Fibroblast of lung (primary cell): ENCODE measurements around the gene KIAA1549. TPM values are rescaled to one million over a fixed set of nuclear protein-coding genes. Genes with fewer than 3 reads are reported as not detected.

Source experiments
- DNase-seq, 2 donors: peaks; one replicate each; pipeline versions ENCODE4 v3.0.0 to v3.0.0-alpha.2; 2010; ENCODE audit warnings: low read depth in 2 of 2
- H2AFZ ChIP-seq: 2 replicates; pipeline ENCODE4 v1.5.1; 2012; ENCODE audit warnings: low read length, control low read depth, inconsistent platforms
- H3K27ac ChIP-seq: 2 replicates; pipeline ENCODE4 v1.5.1; 2011; ENCODE audit warnings: low read length, control low read depth; ENCODE audit not compliant: insufficient read depth
- H3K27me3 ChIP-seq: 2 replicates; pipeline ENCODE4 v1.5.1; 2011; ENCODE audit warnings: mild to moderate bottlenecking, low read length; ENCODE audit not compliant: control insufficient read depth, insufficient read depth
- H3K36me3 ChIP-seq: 2 replicates; pipeline ENCODE4 v1.5.1; 2011; ENCODE audit warnings: low read length; ENCODE audit not compliant: control insufficient read depth, insufficient read depth
- H3K4me1 ChIP-seq: 2 replicates; pipeline ENCODE4 v1.5.1; 2011; ENCODE audit warnings: low read length; ENCODE audit not compliant: control insufficient read depth, insufficient read depth; ENCODE audit errors: extremely low read depth
- H3K4me2 ChIP-seq: 2 replicates; pipeline ENCODE4 v1.5.1; 2011; ENCODE audit warnings: low read length, control low read depth; ENCODE audit not compliant: insufficient read depth; ENCODE audit errors: extremely low read depth
- H3K4me3 ChIP-seq, 4 experiments: fragments of 200-600 bp in 1 of 4; sonication (generic) in 1 of 4; replicated peaks in 1 of 4; 2 replicates each; pipeline ENCODE4 v1.5.1; 2011 to 2016; ENCODE audit warnings: low read length in 4 of 4, low read depth in 3 of 4, mild to moderate bottlenecking in 3 of 4, control low read depth in 2 of 4, inconsistent platforms in 1 of 4, mixed read lengths in 1 of 4; ENCODE audit not compliant: insufficient read depth in 1 of 4; ENCODE audit errors: control extremely low read depth in 1 of 4
- H3K79me2 ChIP-seq: 2 replicates; pipeline ENCODE4 v1.5.1; 2012; ENCODE audit warnings: mild to moderate bottlenecking, low read length, inconsistent platforms; ENCODE audit not compliant: control insufficient read depth, insufficient read depth
- H3K9ac ChIP-seq: 2 replicates; pipeline ENCODE4 v1.5.1; 2011; ENCODE audit warnings: mild to moderate bottlenecking, low read length, control low read depth; ENCODE audit not compliant: insufficient read depth
- H3K9me3 ChIP-seq: 2 replicates; pipeline ENCODE4 v1.5.1; 2012; ENCODE audit warnings: low read depth, low read length; ENCODE audit not compliant: control insufficient read depth, insufficient read depth
- H4K20me1 ChIP-seq: 2 replicates; pipeline ENCODE4 v1.5.1; 2011; ENCODE audit warnings: low read length; ENCODE audit not compliant: control insufficient read depth, insufficient read depth; ENCODE audit errors: extremely low read depth
- CTCF ChIP-seq, 2 donors: IDR thresholded peaks in 1 of 2; conservative IDR thresholded peaks in 1 of 2; 1 replicate in 1 of 2; 2 replicates in 1 of 2; pipeline ENCODE4 v1.5.1; 2011 to 2012; ENCODE audit warnings: low read length in 2 of 2, control low read depth in 1 of 2, inconsistent platforms in 1 of 2, low read depth in 1 of 2, mild to moderate bottlenecking in 1 of 2
- EZH2 ChIP-seq: IDR thresholded peaks from 2 replicates; pipeline ENCODE4 v1.5.1; 2012; ENCODE audit warnings: low read length, control low read depth, mild to moderate bottlenecking; ENCODE audit errors: missing control alignments
- polyA plus RNA-seq, 2 donors: library from polyadenylated mRNA; depleted of rRNA in 1 of 2; stranded (reverse) in 1 of 2; unstranded in 1 of 2; fragments of >200 nt; gene quantifications; 2 replicates each; pipeline ENCODE4 v1.2.1, GENCODE V29; 2011 to 2012; ENCODE audit warnings: missing spikeins in 1 of 2
- total RNA-seq: library from RNA; depleted of rRNA; stranded (reverse); fragments of >200 nt; gene quantifications from 2 replicates; pipeline ENCODE4 v1.2.1, GENCODE V29; 2014

KIAA1549 gene
- total and polyA plus RNA-seq, 2 donors (not counting 1 experiment from before 2014, with no cell fraction given): 0.48 to 0.66 TPM

- DNase-seq: no peak
- no peaks in the 10 kb centered on the region for H4K20me1 ChIP-seq
- H3K79me2 ChIP-seq: no peaks in the 10 kb centered on the region
- no peak overlapping the region for H3K4me3 ChIP-seq
- H3K27ac ChIP-seq: no peak overlapping the region
- H3K9ac ChIP-seq: no peak overlapping the region
- H3K4me2 ChIP-seq: no peak overlapping the region
- no peaks in the 10 kb centered on the region for H3K4me1 ChIP-seq
- H3K27me3 ChIP-seq: no peaks in the 10 kb centered on the region
- no peak overlapping the region for H2AFZ ChIP-seq
- TF ChIP-seq CTCF (conservative IDR thresholded peaks at IDR 0.05 in 1 of 2, IDR thresholded peaks at IDR 0.05 in 1 of 2; ENCODE audit: low read depth in 1 of 2, low read length in 2 of 2): no peak
- TF ChIP-seq EZH2: no peak
- H3K36me3 ChIP-seq: no peaks in the 10 kb centered on the region
- H3K9me3 ChIP-seq: no peaks in the 10 kb centered on the region
Observed at GRCh38 chr7:138804618-138805017, 176.6 kb downstream of the KIAA1549 start.

GRCh38 chr7:138802706-138803105, 178.5 kb downstream of the KIAA1549 start:
- DNase-seq: no peak
- no peak overlapping the region for H3K4me3 ChIP-seq
- no peaks in the 10 kb centered on the region for H3K27me3 ChIP-seq
- H3K9ac ChIP-seq: no peak overlapping the region
- H3K4me1 ChIP-seq: no peaks in the 10 kb centered on the region
- TF ChIP-seq EZH2 (no peak), CTCF (conservative IDR thresholded peaks at IDR 0.05 in 1 of 2, IDR thresholded peaks at IDR 0.05 in 1 of 2; ENCODE audit: low read depth in 1 of 2, low read length in 2 of 2) (no peak)
- no peak overlapping the region for H3K27ac ChIP-seq
- H4K20me1 ChIP-seq: no peaks in the 10 kb centered on the region
- H2AFZ ChIP-seq: no peak overlapping the region
- H3K79me2 ChIP-seq: no peaks in the 10 kb centered on the region
- no peaks in the 10 kb centered on the region for H3K36me3 ChIP-seq
- no peak overlapping the region for H3K4me2 ChIP-seq
- H3K9me3 ChIP-seq: no peaks in the 10 kb centered on the region

- Histone ChIP-seq H3K27me3 (no peaks in the 10 kb centered on the region), H3K4me3 (no peak overlapping the region), H4K20me1 (no peaks in the 10 kb centered on the region), H3K36me3 (no peaks in the 10 kb centered on the region), H3K9ac (no peak overlapping the region), H3K4me1 (no peaks in the 10 kb centered on the region), H3K27ac (no peak overlapping the region), H2AFZ (no peak overlapping the region), H3K4me2 (no peak overlapping the region), H3K9me3 (no peaks in the 10 kb centered on the region), H3K79me2 (no peaks in the 10 kb centered on the region)
- no peak for DNase-seq
- TF ChIP-seq CTCF (conservative IDR thresholded peaks at IDR 0.05 in 1 of 2, IDR thresholded peaks at IDR 0.05 in 1 of 2; ENCODE audit: low read depth in 1 of 2, low read length in 2 of 2) (no peak), EZH2 (no peak)
Observed at GRCh38 chr7:138801256-138801655, 179.9 kb downstream of the KIAA1549 start.
